ENCODE measurements around the gene KRT4. TPM values are rescaled to one million over a fixed set of nuclear protein-coding genes. Genes with fewer than 3 reads are reported as not detected.

Gene KRT4
- total RNA-seq, 4 donors from 2014 or later, result 0.29 TPM; not detected in 3

DNA sequence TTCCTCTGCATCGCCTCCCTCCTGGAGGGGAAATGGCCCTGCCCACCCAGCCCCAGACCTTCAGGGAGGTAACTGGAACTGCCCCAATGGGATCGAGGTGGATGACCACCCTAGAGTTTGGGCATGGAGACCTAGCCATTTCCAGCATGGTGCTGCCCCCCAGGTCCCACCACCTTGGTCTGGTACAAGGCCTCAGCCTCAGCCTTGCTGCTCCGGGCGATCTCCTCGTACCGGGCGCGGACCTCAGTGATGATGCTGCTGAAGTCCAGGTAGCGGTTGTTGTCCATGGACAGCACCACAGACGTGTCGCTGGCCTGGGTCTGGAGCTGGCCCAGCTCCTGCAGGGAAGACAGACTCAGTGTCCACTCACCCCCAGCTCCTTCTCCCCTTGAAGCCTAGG is 30.5 kb upstream of the KRT4 start:
- no peak for DNase-seq
- Histone ChIP-seq H3K4me3 (replicated peaks in 1 of 3) (no peak overlapping the region), H3K27me3 (no peaks in the 10 kb centered on the region), H3K4me1 (peaks cover 13 to 25% of the 10 kb centered on the region in 2 donors), H3K27ac (no peak overlapping the region), H3K36me3 (no peaks in the 10 kb centered on the region), H3K9me3 (no peaks in the 10 kb centered on the region)
- 80 to 93% methylated on average over 1 to 11 of the region's 11 CpGs for WGBS, 2 donors
- TF ChIP-seq, protein P1, sequence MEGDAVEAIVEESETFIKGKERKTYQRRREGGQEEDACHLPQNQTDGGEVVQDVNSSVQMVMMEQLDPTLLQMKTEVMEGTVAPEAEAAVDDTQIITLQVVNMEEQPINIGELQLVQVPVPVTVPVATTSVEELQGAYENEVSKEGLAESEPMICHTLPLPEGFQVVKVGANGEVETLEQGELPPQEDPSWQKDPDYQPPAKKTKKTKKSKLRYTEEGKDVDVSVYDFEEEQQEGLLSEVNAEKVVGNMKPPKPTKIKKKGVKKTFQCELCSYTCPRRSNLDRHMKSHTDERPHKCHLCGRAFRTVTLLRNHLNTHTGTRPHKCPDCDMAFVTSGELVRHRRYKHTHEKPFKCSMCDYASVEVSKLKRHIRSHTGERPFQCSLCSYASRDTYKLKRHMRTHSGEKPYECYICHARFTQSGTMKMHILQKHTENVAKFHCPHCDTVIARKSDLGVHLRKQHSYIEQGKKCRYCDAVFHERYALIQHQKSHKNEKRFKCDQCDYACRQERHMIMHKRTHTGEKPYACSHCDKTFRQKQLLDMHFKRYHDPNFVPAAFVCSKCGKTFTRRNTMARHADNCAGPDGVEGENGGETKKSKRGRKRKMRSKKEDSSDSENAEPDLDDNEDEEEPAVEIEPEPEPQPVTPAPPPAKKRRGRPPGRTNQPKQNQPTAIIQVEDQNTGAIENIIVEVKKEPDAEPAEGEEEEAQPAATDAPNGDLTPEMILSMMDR (IDR thresholded peaks at IDR 0.05), result no peak
- TF ChIP-seq POLR2A (IDR thresholded peaks at IDR 0.05), result no peak
- intact Hi-C loops (cut with DNase I), result loop anchor here (10.0 kb wide), 1 partner anchor 70 kb away; the partner anchor contains the start of gene KRT76

DNA sequence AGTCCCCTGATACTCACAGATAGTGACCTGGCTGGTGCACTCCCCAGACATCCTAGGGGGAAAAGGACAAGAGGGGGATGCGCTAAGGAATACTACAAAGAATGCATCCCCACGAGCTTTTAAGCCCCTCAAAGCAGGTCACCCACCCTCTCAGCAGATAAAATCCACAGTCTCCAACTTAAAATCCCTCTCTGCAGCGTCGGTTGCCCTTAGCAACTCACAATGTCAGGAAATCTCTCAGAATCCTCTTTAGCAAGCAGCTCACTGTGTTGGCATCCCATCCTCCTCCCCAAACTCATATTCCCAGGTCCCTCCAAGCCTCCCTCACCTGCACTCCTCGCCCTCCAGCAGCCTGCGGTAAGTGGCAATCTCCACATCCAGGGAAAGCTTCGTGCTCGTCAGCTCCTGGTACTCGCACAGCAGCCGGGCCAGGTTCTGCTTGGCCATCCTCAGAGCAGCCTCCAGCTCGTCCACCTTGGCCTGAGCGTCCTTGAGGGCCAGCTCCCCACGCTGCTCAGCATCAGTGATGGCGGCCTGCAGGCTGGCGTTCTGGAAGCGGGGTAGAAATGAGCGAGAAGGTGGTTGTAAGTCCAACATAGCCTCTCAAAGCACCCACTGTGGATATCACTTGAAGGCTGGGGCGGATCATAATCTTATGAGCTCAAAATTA is 25.7 kb upstream of the KRT4 start:
- DNase-seq, result no peak
- H3K27me3 ChIP-seq, result no peaks in the 10 kb centered on the region
- WGBS, 2 donors, result 81 to 83% methylated on average over 17 to 18 of the region's 18 CpGs
- H3K27ac ChIP-seq, result no peak overlapping the region
- TF ChIP-seq, protein P1 (IDR thresholded peaks at IDR 0.05), result no peak
- TF ChIP-seq POLR2A (IDR thresholded peaks at IDR 0.05), result no peak
- no peaks in the 10 kb centered on the region for H3K36me3 ChIP-seq
- H3K4me1 ChIP-seq, result no peaks in the 10 kb centered on the region
- intact Hi-C loops (cut with DNase I), result loop anchor here (10.0 kb wide), 1 partner anchor 65 kb away; the partner anchor contains the start of gene KRT76
- no peaks in the 10 kb centered on the region for H3K9me3 ChIP-seq
- H3K4me3 ChIP-seq (replicated peaks in 1 of 3), result no peak overlapping the region

DNA sequence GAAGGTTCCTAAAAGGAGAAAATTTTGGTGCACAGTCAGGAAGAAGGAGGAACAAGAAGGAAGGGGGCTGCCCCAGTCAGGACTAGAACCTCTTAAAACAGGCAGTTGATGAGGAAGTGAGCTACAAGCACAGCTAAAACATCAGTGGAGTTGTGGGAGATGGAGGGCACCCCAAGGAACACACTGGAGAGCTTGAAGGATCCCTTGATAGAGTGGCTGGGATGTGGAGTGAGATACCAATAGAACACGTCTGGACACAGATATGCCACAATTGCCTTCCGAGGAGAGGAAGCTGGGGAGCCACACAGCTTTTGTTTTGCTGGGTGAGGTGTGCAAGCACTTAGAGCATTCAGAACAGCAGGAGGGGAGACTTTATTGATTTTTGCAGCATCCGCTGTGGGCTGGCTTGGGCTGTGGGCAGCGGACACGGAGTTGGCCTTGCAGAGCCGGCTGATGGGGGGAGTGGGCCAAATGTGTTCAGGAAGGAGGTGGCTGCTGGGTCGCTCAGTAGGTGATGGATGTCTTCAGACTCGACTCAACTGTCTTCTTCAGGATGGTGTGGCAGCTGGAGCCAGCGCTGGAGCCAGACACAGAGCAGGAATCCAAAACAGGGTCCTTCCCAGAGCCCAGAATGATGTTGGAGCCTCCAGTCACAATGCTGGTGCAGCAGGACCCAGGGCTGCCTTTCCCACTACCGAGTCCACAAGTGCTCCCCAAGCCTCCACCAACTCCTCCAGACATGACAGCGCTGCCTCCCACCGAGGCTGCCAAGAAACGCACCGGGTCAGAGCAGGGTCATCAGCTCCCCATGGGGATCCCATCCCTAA is 24.9 kb upstream of the KRT4 start:
- intact Hi-C loops (cut with DNase I), result no loop called here
- Histone ChIP-seq H3K4me1 (no peaks in the 10 kb centered on the region), H3K9me3 (no peaks in the 10 kb centered on the region), H3K36me3 (no peaks in the 10 kb centered on the region), H3K4me3 (replicated peaks in 1 of 3) (no peak overlapping the region), H3K27me3 (no peaks in the 10 kb centered on the region), H3K27ac (no peak overlapping the region)
- 57 to 76% methylated on average over 11 to 14 of the region's 14 CpGs for WGBS, 2 donors
- DNase-seq, result no peak
- TF ChIP-seq, protein P1 (IDR thresholded peaks at IDR 0.05), result no peak
- no peak for TF ChIP-seq POLR2A (IDR thresholded peaks at IDR 0.05)

DNA sequence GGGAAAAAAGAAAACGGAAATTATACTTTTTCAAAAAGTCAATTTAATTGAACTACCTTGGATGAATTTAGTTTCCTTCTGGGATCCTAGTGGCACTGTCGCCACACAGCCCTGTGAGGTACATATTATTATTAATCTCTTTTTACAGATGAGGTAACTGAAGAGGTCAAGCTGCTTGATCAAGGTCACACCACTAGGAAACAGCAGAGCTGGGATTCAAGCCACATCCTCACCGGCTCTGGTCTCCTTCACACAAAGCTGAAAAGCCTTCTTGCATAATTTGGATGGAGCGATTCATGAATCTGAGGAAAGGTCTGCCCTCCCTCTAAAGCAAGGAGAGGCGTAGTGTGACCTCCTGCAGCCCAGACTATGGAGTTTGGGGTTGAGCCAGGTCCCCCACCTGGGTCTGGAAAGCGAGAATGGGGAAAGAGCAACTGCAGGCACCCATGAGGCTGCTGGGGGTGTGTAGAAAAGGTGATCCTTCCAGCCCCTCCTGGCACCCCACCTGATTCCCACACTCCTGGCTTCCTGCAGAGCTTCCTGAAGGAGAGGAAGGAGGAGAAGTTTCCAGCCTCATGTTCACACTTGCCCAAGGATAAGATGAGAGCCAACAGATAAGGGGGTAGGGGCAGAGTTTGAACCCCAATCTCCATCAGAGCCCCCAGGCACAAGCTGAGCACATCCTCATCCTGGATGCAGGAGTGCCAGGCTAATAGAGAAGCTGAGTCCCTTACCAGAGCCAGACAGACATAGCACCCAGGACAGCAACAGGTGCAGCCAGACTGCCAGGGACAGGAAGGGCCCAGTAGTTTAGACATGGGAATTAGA is 24.1 kb upstream of the KRT4 start:
- intact Hi-C loops (cut with DNase I), result no loop called here
- no peak for DNase-seq
- H3K27me3 ChIP-seq, result no peaks in the 10 kb centered on the region
- no peaks in the 10 kb centered on the region for H3K4me1 ChIP-seq
- H3K36me3 ChIP-seq, result no peaks in the 10 kb centered on the region
- no peak overlapping the region for H3K4me3 ChIP-seq (replicated peaks in 1 of 3)
- 90% methylated on average over 6 of the region's 6 CpGs for whole genome bisulfite sequencing, 2 donors
- H3K9me3 ChIP-seq, result no peaks in the 10 kb centered on the region
- TF ChIP-seq, protein P1 (IDR thresholded peaks at IDR 0.05), result no peak
- no peak for TF ChIP-seq POLR2A (IDR thresholded peaks at IDR 0.05)
- H3K27ac ChIP-seq, result no peak overlapping the region
